GM21717 (cell line): ENCODE results near the gene TMEM101.
A peak's percentile ranks its signal among the peaks of the same experiment; 100 is the strongest.
"Not testable (repeated sequence)": the region's sequence is repeated elsewhere in the genome, so short reads cannot be mapped to it uniquely, and the experiment has no call there.

Experiments used
- ATAC-seq: cut with Tn5 transposase; IDR thresholded peaks from one replicate; pipeline ENCODE4 v1.9.1; 2021; ENCODE audit warnings: mild to moderate bottlenecking, moderate library complexity; ENCODE audit not compliant: unreplicated experiment

The TMEM101 gene

DNA sequence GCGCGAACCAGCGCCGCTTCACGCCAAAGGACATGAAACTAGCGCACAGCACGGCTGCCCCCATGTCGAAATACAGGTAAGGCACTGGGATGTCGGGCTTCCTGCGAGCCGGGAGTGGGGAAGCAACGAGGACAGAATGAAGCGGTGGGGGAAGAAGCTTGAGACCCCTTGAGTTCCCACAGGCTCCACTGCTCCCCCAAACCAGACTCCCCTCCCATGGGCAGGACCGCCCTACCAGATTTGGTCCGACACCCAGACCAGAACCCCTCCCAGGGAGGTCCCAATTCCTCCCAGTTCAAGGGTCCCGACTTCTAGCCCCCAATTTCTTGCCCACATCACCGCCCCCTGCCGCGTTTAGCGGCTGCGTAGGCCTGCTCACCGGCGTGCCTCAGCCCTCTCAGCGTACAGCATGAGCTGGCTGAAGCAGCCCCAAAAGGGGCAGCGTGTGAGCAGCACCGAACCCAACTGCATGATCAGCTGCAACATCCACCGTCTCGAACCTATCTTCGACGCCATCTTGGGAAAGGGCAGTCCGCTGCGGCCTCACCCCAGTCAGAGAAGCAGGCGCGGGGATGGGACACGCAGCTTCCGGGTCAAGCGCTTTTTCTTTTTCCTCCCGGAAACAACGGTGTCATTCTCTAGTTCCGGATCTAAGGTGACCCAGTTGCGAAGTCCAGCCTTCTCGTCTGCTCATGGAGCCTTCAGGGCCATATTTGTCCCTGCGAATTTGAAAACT, at the start of gene TMEM101:
TMEM101 (minus strand) TSS at position 527 of the 736 bp plus-strand sequence; CDS start at position 516, 11 bp downstream.
- ATAC-seq = peak; percentile 67

GRCh38 chr17:44063704-44064639, 49.2 kb upstream of the TMEM101 start:
- no peak for ATAC-seq

DNA sequence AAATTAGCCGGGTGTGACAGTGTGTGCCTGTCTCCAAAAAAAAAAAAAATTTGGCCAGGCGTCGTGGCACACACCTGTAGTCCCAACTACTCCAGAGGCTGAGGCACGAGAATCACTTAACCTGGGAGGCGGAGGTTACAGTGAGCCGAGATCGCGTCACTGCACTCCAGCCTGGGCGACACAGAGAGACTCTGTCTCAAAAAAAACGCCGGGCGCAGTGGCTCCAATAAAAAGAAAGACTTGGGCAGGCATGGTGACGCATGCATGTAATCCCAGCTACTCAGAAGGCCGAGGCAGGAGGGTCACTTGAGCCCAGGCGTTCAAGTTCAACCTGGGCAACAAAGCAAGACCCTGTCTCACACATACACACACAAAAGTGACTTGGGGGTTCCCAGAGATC, 48.1 kb upstream of the TMEM101 start:
- ATAC-seq = no peak

- no peak for ATAC-seq
These were observed 46.7 kb upstream of the TMEM101 start for GRCh38 chr17:44061446-44061845.

GRCh38 chr17:44059101-44059892, 44.5 kb upstream of the TMEM101 start:
- no peak for ATAC-seq

GRCh38 chr17:44053125-44053872, 38.5 kb upstream of the TMEM101 start:
- ATAC-seq = no peak

- no peak for ATAC-seq
These were observed 34.7 kb upstream of the TMEM101 start for GRCh38 chr17:44049294-44050060.

GRCh38 chr17:44046893-44047292, 32.1 kb upstream of the TMEM101 start:
- not testable (repeated sequence) for ATAC-seq

- no peak for ATAC-seq
These were observed 30.7 kb upstream of the TMEM101 start for GRCh38 chr17:44045486-44045885.

DNA sequence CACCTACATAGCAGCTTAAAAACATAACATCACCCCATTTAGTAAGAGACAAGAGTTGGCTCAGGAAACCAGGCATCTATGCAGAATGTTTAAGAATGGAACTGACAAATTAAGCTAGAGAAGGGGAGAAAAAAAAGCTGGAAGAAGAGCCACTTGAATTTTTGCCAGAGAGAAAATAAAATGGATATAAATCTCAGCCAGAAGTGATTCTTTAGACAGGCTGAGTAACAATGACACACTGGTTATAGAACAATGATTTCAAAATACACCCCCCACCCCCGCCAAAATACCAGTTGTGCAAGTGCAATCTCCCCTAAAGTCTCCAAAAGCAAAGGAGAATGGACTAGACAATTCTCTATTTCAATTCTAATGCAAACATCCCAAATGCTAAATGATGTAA, 29.3 kb upstream of the TMEM101 start:
- no peak for ATAC-seq

GRCh38 chr17:44043272-44043696, 28.5 kb upstream of the TMEM101 start:
- ATAC-seq = no peak

- ATAC-seq = no peak
These were observed 25.3 kb upstream of the TMEM101 start for GRCh38 chr17:44039829-44040635.

DNA sequence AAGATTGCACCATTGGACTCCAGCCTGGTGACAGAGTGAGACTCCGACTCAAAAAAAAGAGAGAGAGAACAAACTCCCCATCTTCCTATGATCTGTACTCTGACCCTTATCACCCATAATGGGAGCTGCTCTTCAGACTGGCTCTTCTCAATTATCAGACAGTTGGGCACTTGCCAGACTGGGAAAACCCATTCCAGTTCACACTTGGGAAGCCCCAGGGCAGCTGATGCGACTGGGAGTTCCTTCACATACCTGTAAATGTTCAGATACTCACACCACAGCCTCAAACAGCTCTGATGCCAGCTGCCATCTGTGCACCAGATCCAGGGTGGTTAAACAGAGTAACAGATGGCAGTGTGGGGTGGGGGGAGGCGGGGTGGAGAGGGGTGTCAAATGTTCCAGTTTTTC, 23.8 kb upstream of the TMEM101 start:
- ATAC-seq = no peak

DNA sequence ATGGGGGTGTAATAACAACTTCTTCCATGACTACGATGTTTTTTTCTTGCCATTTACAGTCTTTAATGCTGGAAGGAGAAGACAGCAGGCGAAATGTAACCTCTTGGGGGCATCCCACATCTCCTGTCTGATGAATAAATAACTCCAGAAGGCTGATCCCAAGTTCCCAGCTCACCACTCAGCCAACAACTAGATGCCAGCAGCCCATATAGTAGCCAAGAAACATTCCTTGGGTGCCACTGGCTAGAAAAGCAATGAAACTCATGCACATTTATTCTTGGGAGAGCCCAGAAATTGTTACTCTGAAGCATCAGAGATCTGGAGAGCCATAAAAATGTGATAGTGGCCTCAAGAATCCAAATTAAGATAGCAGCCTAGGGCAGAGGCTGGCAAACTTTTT, 22.7 kb upstream of the TMEM101 start:
- ATAC-seq = no peak

GRCh38 chr17:44034688-44035087, 19.9 kb upstream of the TMEM101 start:
- ATAC-seq = not testable (repeated sequence)

DNA sequence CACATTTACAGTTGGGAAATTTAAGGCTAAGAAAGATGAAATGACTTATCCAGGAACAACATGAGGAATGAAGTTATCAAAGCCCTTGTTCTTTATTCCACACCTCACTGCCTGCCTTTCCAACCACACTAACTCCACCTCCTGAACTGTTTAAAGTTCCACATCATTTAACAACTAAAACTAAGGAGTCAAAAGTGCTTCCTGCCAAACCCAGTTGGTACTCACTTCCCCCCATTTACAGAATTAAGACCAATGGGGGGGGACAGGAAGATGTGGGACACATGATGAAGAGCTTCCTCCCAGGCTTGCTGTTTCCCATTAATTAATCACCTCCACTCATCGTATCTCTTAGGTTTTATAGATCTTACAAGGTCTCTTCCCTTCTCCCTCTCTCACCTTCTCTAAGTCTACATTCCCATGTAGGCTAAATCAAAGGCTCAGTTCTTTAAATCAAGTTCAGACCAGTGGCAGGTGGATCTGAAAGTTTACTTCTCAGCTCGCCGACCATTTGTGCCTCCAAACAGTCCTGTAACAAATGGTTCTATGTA, 19.2 kb upstream of the TMEM101 start:
- ATAC-seq = no peak

DNA sequence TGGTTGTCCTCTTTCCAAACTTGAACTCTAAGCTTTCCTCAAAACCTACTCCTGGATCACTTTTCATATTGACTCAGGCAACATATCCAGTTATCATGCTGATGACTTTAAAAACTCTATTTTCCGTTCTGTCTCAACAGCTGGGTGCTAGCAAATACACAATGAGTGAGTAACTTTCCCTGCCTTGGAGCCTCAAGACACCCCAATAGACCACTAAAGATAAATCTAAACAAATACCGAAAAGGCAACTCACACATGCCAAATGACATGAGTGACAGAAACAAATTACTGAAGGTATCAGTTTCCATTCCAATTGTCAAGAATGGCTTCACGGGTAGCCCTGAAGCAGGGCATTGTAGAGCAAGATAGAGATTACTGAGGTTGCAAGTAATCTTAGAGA, 15.7 kb upstream of the TMEM101 start:
- no peak for ATAC-seq

DNA sequence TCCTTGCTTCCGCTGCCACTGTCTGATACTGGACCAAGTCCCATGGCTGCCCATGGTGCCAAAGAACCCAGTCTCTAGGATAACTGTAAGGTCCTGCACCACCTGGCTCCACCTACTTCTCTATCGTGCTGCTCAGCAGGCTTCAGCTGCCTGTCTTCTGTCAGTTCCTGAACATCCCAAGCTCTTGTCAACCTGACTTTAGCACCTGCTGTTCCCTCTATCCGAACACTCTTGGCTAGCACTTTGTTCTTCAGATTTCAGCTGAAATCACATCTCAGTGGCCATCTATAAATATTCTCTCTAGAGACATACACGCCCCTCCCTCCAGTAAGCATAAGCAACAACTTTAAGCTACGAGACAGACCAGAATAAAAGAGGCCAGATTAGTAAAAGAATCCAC, 15.0 kb upstream of the TMEM101 start:
- ATAC-seq = no peak
